ENCODE results near the gene CES4A.

- TF ChIP-seq CTCF (IDR thresholded peaks at IDR 0.05) (no peak), POLR2A (IDR thresholded peaks at IDR 0.05) (no peak)
Observed at GRCh38 chr16:67040906-67041305, 52.5 kb downstream of the CES4A start.
